ENCODE measurements around the gene SGF29.

DNA sequence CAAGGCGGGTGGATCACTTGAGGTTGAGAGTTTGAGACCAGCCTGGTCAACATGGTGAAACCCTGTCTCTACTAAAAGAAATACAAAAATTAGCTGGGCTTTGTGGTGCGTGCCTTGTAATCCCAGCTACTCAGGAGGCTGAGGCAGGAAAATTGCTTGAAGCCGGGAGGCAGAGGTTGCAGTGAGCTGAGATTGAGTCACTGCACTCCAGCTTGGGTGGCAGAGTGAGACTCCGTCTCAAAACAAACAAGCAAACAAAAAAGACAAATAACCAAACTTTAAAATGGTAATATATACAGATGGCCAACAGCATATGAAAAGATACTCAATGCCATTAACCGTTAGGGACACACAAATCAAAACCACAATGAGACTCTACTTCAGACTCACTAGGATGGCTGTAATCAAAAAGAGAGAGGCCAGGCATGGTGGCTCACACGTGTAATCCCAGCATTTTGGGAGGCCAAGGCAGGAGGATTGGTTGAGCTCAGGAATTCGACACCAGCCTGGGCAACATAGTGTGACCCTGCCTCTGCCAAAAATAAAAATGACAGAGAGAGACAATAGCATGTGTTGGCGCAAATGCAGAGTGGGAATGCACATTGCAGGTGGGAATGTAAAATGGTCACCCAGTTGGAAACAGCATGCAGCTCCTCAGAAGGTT lies 21.9 kb downstream of the SGF29 start:
- TF ChIP-seq EP300 (IDR thresholded peaks at IDR 0.05), result no peak
- TF ChIP-seq, protein P1, sequence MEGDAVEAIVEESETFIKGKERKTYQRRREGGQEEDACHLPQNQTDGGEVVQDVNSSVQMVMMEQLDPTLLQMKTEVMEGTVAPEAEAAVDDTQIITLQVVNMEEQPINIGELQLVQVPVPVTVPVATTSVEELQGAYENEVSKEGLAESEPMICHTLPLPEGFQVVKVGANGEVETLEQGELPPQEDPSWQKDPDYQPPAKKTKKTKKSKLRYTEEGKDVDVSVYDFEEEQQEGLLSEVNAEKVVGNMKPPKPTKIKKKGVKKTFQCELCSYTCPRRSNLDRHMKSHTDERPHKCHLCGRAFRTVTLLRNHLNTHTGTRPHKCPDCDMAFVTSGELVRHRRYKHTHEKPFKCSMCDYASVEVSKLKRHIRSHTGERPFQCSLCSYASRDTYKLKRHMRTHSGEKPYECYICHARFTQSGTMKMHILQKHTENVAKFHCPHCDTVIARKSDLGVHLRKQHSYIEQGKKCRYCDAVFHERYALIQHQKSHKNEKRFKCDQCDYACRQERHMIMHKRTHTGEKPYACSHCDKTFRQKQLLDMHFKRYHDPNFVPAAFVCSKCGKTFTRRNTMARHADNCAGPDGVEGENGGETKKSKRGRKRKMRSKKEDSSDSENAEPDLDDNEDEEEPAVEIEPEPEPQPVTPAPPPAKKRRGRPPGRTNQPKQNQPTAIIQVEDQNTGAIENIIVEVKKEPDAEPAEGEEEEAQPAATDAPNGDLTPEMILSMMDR (IDR thresholded peaks at IDR 0.05), result no peak
